ELF-1 (cell line): ENCODE measurements around the gene FLCN.
"Not testable (repeated sequence)": the region's sequence is repeated elsewhere in the genome, so short reads cannot be mapped to it uniquely, and the experiment has no call there.

Experiments
- DNase-seq: peaks from one replicate; pipeline ENCODE4 v3.0.0-alpha.2; 2016; ENCODE audit warnings: low read depth, low spot score

FLCN gene

GRCh38 chr17:17184985-17185757 lies 51.8 kb downstream of the FLCN start:
- DNase-seq: not testable (repeated sequence)

- DNase-seq: no peak
Observed at GRCh38 chr17:17183744-17184143, 53.2 kb downstream of the FLCN start.

GRCh38 chr17:17182598-17183136 lies 54.3 kb downstream of the FLCN start:
- no peak for DNase-seq

GRCh38 chr17:17181666-17182597 lies 55.0 kb downstream of the FLCN start:
- DNase-seq: no peak

- DNase-seq: no peak
Observed at GRCh38 chr17:17180741-17181525, 56.0 kb downstream of the FLCN start.

- DNase-seq: no peak
Observed at GRCh38 chr17:17180141-17180603, 56.8 kb downstream of the FLCN start.

- no peak for DNase-seq
Observed at GRCh38 chr17:17179371-17179827, 57.6 kb downstream of the FLCN start.

- no peak for DNase-seq
Observed at GRCh38 chr17:17177176-17177575, 59.8 kb downstream of the FLCN start.

GRCh38 chr17:17176341-17176740 lies 60.6 kb downstream of the FLCN start:
- no peak for DNase-seq

- DNase-seq: no peak
Observed at GRCh38 chr17:17175917-17176316, 61.1 kb downstream of the FLCN start.

DNA sequence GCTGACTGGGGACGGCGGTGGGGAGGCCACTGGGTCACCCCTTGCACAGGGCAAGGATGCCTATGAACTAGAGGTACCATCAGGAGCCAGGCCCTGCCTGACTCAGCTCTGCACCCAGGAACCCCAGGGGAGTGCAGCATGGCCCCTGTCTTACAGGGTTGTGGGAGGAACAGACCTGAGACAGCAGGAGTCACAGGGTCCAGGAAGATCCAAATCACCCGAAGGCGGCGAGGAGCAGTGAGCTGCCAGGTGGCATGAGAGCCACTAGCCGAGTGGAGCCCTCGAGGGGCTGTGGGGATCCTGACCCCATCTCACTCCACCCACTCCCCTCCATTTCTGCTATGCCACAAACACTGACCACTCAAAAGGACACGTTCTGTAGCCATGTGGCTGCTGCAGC lies 61.6 kb downstream of the FLCN start:
- no peak for DNase-seq

- no peak for DNase-seq
Observed at GRCh38 chr17:17173921-17174320, 63.0 kb downstream of the FLCN start.

GRCh38 chr17:17172990-17173389 lies 64.0 kb downstream of the FLCN start:
- DNase-seq: no peak

DNA sequence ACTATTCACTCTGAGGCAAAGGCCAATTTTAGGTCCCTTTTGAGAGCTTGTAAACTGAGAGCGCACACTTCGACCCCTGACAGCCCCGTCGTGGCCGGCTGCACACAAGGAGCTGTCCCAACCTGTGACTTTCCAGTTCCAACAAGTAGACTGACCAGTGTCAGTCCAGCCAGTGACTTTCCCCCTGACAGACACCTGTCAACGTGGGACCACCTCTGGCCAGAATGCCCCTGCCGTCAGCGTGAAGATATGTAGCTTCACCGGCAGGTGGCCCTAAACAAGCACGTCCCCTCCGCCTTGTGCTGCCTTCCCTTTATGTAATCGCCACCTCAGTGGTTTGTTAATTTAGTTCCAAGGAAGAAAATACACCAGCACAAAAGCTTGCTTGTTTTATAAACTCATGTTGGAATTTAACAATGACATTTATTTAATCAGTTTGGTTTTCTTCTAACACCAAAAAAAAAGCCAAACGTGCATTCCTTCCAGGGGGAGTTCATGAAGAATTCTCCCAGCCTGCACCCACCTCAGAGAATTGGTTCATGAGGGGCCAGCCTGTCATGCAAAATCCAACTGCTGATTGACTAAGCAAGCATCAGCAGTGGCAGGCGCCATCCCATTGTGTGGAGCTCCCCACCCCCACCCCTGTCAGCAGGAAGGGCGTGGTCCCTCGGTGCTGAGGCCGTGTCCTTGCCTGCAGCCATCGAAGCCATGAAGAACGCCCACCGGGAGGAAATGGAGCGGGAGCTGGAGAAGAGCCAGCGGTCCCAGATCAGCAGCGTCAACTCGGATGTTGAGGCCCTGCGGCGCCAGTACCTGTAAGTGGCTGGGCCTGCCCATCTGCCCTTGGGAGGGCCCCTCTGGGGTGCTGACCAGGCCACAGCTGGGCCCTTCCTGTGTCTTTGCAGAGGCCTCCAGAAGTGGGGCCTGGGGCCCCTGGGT lies 64.7 kb downstream of the FLCN start:
- DNase-seq: peak; percentile 79

DNA sequence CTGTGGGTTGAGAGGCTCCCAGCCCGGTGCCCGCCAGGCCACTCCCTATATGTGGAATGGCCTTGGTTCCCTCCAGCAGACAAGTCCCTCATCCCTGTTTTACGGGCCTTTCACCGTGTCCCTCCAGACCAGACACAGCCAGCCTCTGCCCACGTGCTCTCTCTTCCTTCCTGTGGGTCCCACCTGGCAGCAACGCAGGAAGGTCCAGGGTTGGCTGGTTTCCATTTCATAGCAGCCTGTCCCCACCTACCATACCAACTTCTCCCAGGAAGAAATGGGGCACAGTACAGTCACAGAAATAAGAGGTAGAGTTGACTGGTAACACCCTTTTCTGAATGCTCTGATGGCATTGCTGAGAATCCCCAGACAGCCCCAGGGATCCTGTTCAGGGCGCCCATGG lies 65.8 kb downstream of the FLCN start:
- no peak for DNase-seq

GRCh38 chr17:17170346-17170985 lies 66.5 kb downstream of the FLCN start:
- no peak for DNase-seq

- no peak for DNase-seq
Observed at GRCh38 chr17:17169396-17169795, 67.6 kb downstream of the FLCN start.

- DNase-seq: no peak
Observed at GRCh38 chr17:17168401-17168800, 68.6 kb downstream of the FLCN start.

DNA sequence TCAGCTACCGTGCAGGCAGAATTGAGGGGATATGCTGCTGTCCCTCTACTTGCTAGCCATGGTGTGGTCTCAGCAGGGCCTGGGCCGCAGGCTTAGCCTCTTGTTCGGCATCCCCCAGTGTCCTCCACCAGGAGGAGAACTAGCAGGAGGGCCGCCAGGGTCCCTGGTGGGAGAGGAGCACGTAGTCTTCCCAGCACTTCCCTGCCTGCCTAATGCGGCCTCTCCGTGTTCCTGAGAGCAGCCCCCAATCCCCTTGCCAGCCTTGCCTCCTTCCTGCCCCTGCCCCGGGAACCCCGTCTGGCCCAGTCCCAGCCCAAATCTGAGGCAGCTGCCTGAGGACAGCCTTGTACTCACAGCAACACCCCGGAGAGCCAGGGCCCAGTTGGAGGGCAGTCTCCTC lies 69.0 kb downstream of the FLCN start:
- no peak for DNase-seq

DNA sequence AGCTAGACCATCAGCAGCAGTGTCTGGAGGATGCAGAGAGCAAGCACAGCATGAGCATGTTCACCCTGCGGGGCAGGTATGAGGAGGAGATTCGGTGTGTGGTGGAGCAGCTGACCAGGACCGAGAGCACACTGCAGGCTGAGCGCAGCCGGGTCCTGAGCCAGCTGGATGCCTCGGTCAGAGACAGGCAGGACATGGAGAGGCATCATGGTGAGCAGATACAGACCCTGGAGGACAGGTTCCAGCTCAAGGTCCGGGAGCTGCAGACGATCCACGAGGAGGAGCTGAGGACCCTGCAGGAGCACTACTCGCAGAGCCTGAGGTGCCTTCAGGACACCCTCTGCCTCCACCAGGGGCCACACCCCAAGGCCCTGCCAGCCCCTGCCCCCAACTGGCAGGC lies 69.6 kb downstream of the FLCN start:
- DNase-seq: no peak
